ENCODE results near the gene GLYATL1B. TPM values are rescaled to one million over a fixed set of nuclear protein-coding genes. Genes with fewer than 3 reads are reported as not detected.
"Not testable (repeated sequence)": the region's sequence is repeated elsewhere in the genome, so short reads cannot be mapped to it uniquely, and the experiment has no call there.

Gene GLYATL1B
- 0.57 TPM for polyA plus RNA-seq (2013)

GRCh38 chr11:59086007-59086406 is at the start of gene GLYATL1B:
Gene GLYATL1B, plus strand, starts transcription at chr11:59086307. Its CDS starts 0 bp downstream, at chr11:59086307.
- H3K27ac ChIP-seq (ENCODE audit: insufficient read depth in 1 of 2, low read depth in 1 of 2, low read length in 2 of 2, poor library complexity in 1 of 2, severe bottlenecking in 2 of 2); H3K9me3 ChIP-seq (ENCODE audit: control extremely low read depth in 1 of 5, control insufficient read depth in 4 of 5, insufficient read depth in 2 of 5, low read depth in 1 of 5, low read length in 4 of 5); DNase-seq; H3K27me3 ChIP-seq (replicated peaks in 2 of 5; ENCODE audit: control insufficient read depth in 4 of 5, insufficient read depth in 5 of 5, low read length in 4 of 5); H3K4me1 ChIP-seq (ENCODE audit: control extremely low read depth in 1 of 4, control insufficient read depth in 4 of 4, insufficient read depth in 4 of 4, low read length in 3 of 4); POLR2A ChIA-PET; H3K4me3 ChIP-seq (ENCODE audit: control insufficient read depth in 1 of 7, extremely low read depth in 1 of 7, insufficient read depth in 4 of 7, low read depth in 2 of 7, low read length in 6 of 7); H3K36me3 ChIP-seq (ENCODE audit: control insufficient read depth in 4 of 4, insufficient read depth in 4 of 4, low read length in 3 of 4): not testable (repeated sequence)
- 100% methylated on average over 1 of the region's 5 CpGs for WGBS (ENCODE audit: insufficient coverage)
- CTCF ChIA-PET = interaction anchor here (1.1 kb wide), 1 partner anchor 50 kb away, joined by 4 read pairs; no protein-coding TSS in a partner anchor

- H3K4me1 ChIP-seq (ENCODE audit: control extremely low read depth in 1 of 4, control insufficient read depth in 4 of 4, insufficient read depth in 4 of 4, low read length in 3 of 4); H3K27ac ChIP-seq (ENCODE audit: insufficient read depth in 1 of 2, low read depth in 1 of 2, low read length in 2 of 2, poor library complexity in 1 of 2, severe bottlenecking in 2 of 2); H3K4me3 ChIP-seq (ENCODE audit: control insufficient read depth in 1 of 7, extremely low read depth in 1 of 7, insufficient read depth in 4 of 7, low read depth in 2 of 7, low read length in 6 of 7); POLR2A ChIA-PET; DNase-seq; H3K9me3 ChIP-seq (ENCODE audit: control extremely low read depth in 1 of 5, control insufficient read depth in 4 of 5, insufficient read depth in 2 of 5, low read depth in 1 of 5, low read length in 4 of 5); H3K27me3 ChIP-seq (replicated peaks in 2 of 5; ENCODE audit: control insufficient read depth in 4 of 5, insufficient read depth in 5 of 5, low read length in 4 of 5); H3K36me3 ChIP-seq (ENCODE audit: control insufficient read depth in 4 of 4, insufficient read depth in 4 of 4, low read length in 3 of 4): not testable (repeated sequence)
- CTCF ChIA-PET = interaction anchor here (1.3 kb wide), 1 partner anchor 17 kb away, joined by 3 read pairs; no protein-coding TSS in a partner anchor
- 100% methylated on average over 1 of the region's 2 CpGs for WGBS (ENCODE audit: insufficient coverage)
Measured at GRCh38 chr11:59036542-59036941, 49.6 kb upstream of the GLYATL1B start.

GRCh38 chr11:59037434-59037833 is 48.7 kb upstream of the GLYATL1B start:
- WGBS (ENCODE audit: insufficient coverage) = no CpG with 5 or more reads among the region's 1 CpG
- H3K27ac ChIP-seq (ENCODE audit: insufficient read depth in 1 of 2, low read depth in 1 of 2, low read length in 2 of 2, poor library complexity in 1 of 2, severe bottlenecking in 2 of 2); H3K27me3 ChIP-seq (replicated peaks in 2 of 5; ENCODE audit: control insufficient read depth in 4 of 5, insufficient read depth in 5 of 5, low read length in 4 of 5); H3K36me3 ChIP-seq (ENCODE audit: control insufficient read depth in 4 of 4, insufficient read depth in 4 of 4, low read length in 3 of 4); H3K9me3 ChIP-seq (ENCODE audit: control extremely low read depth in 1 of 5, control insufficient read depth in 4 of 5, insufficient read depth in 2 of 5, low read depth in 1 of 5, low read length in 4 of 5); H3K4me1 ChIP-seq (ENCODE audit: control extremely low read depth in 1 of 4, control insufficient read depth in 4 of 4, insufficient read depth in 4 of 4, low read length in 3 of 4); POLR2A ChIA-PET; H3K4me3 ChIP-seq (ENCODE audit: control insufficient read depth in 1 of 7, extremely low read depth in 1 of 7, insufficient read depth in 4 of 7, low read depth in 2 of 7, low read length in 6 of 7): not testable (repeated sequence)
- DNase-seq = peak in 2 of 3 donors; percentile 10 to 11
- CTCF ChIA-PET = interaction anchor here (1.1 to 1.3 kb wide), 2 partner anchors 9 to 16 kb away, joined by 3 read pairs; no protein-coding TSS in a partner anchor

DNA sequence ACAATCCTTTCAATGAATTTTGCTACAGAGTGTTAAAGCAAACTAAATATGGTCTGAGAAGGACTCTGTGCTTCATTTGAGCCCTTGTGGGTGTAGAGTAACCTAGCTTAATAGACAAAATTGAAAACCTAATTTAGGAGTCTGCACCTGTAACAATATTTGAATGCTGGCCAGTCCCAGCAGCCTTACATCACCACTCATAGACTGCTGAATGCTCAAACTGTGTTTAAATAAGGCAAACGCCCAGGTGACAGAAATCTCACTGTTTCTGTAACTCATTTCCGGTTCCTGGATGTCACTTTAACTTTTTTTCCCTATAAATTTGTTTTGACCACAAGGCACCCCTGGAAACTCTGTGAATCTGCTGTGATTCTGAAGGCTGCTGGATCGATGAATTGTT is 45.5 kb upstream of the GLYATL1B start:
- no peak for DNase-seq
- Histone ChIP-seq H3K4me1 (ENCODE audit: control extremely low read depth in 1 of 4, control insufficient read depth in 4 of 4, insufficient read depth in 4 of 4, low read length in 3 of 4) (peaks cover 0 to 4% (median 1%) of the 10 kb centered on the region in 4 experiments), H3K27me3 (replicated peaks in 2 of 5; ENCODE audit: control insufficient read depth in 4 of 5, insufficient read depth in 5 of 5, low read length in 4 of 5) (no peaks in the 10 kb centered on the region), H3K4me3 (ENCODE audit: control insufficient read depth in 1 of 7, extremely low read depth in 1 of 7, insufficient read depth in 4 of 7, low read depth in 2 of 7, low read length in 6 of 7) (no peak overlapping the region), H3K36me3 (ENCODE audit: control insufficient read depth in 4 of 4, insufficient read depth in 4 of 4, low read length in 3 of 4) (no peaks in the 10 kb centered on the region), H3K27ac (ENCODE audit: insufficient read depth in 1 of 2, low read depth in 1 of 2, low read length in 2 of 2, poor library complexity in 1 of 2, severe bottlenecking in 2 of 2) (no peak overlapping the region), H3K9me3 (ENCODE audit: control extremely low read depth in 1 of 5, control insufficient read depth in 4 of 5, insufficient read depth in 2 of 5, low read depth in 1 of 5, low read length in 4 of 5) (peaks cover 0 to 2% (median 0%) of the 10 kb centered on the region in 5 experiments)
- POLR2A ChIA-PET = no interaction called here
- CTCF ChIA-PET = interaction anchor here (1.1 kb wide), 1 partner anchor 13 kb away, joined by 3 read pairs; no protein-coding TSS in a partner anchor
- 59% methylated on average over 3 of the region's 3 CpGs for WGBS (ENCODE audit: insufficient coverage)

GRCh38 chr11:59051383-59051782 is 34.7 kb upstream of the GLYATL1B start:
- DNase-seq; H3K36me3 ChIP-seq (ENCODE audit: control insufficient read depth in 4 of 4, insufficient read depth in 4 of 4, low read length in 3 of 4); H3K27ac ChIP-seq (ENCODE audit: insufficient read depth in 1 of 2, low read depth in 1 of 2, low read length in 2 of 2, poor library complexity in 1 of 2, severe bottlenecking in 2 of 2); H3K4me1 ChIP-seq (ENCODE audit: control extremely low read depth in 1 of 4, control insufficient read depth in 4 of 4, insufficient read depth in 4 of 4, low read length in 3 of 4); H3K4me3 ChIP-seq (ENCODE audit: control insufficient read depth in 1 of 7, extremely low read depth in 1 of 7, insufficient read depth in 4 of 7, low read depth in 2 of 7, low read length in 6 of 7); H3K27me3 ChIP-seq (replicated peaks in 2 of 5; ENCODE audit: control insufficient read depth in 4 of 5, insufficient read depth in 5 of 5, low read length in 4 of 5); H3K9me3 ChIP-seq (ENCODE audit: control extremely low read depth in 1 of 5, control insufficient read depth in 4 of 5, insufficient read depth in 2 of 5, low read depth in 1 of 5, low read length in 4 of 5); POLR2A ChIA-PET: not testable (repeated sequence)
- WGBS (ENCODE audit: insufficient coverage) = 80% methylated on average over 1 of the region's 1 CpG
- CTCF ChIA-PET = interaction anchor here (2.3 kb wide), 1 partner anchor 107 kb away, joined by 7 read pairs; no protein-coding TSS in a partner anchor

GRCh38 chr11:59052355-59052754 is 33.8 kb upstream of the GLYATL1B start:
- H3K4me1 ChIP-seq (ENCODE audit: control extremely low read depth in 1 of 4, control insufficient read depth in 4 of 4, insufficient read depth in 4 of 4, low read length in 3 of 4); H3K27me3 ChIP-seq (replicated peaks in 2 of 5; ENCODE audit: control insufficient read depth in 4 of 5, insufficient read depth in 5 of 5, low read length in 4 of 5); H3K9me3 ChIP-seq (ENCODE audit: control extremely low read depth in 1 of 5, control insufficient read depth in 4 of 5, insufficient read depth in 2 of 5, low read depth in 1 of 5, low read length in 4 of 5); H3K36me3 ChIP-seq (ENCODE audit: control insufficient read depth in 4 of 4, insufficient read depth in 4 of 4, low read length in 3 of 4); H3K27ac ChIP-seq (ENCODE audit: insufficient read depth in 1 of 2, low read depth in 1 of 2, low read length in 2 of 2, poor library complexity in 1 of 2, severe bottlenecking in 2 of 2); H3K4me3 ChIP-seq (ENCODE audit: control insufficient read depth in 1 of 7, extremely low read depth in 1 of 7, insufficient read depth in 4 of 7, low read depth in 2 of 7, low read length in 6 of 7); DNase-seq: not testable (repeated sequence)
- CTCF ChIA-PET = interaction anchor here (0.7 to 2.3 kb wide), 5 partner anchors 13 to 106 kb away, joined by 3 to 7 read pairs (median 4); no protein-coding TSS in a partner anchor
- WGBS (ENCODE audit: insufficient coverage) = no CpG with 5 or more reads among the region's 2 CpGs
- POLR2A ChIA-PET = interaction anchor here (0.6 kb wide), 1 partner anchor 65 kb away, joined by 7 read pairs; no protein-coding TSS in a partner anchor

- Histone ChIP-seq H3K4me3 (ENCODE audit: control insufficient read depth in 1 of 7, extremely low read depth in 1 of 7, insufficient read depth in 4 of 7, low read depth in 2 of 7, low read length in 6 of 7) (no peak overlapping the region), H3K36me3 (ENCODE audit: control insufficient read depth in 4 of 4, insufficient read depth in 4 of 4, low read length in 3 of 4) (peaks cover 0 to 4% (median 2%) of the 10 kb centered on the region in 4 experiments), H3K4me1 (ENCODE audit: control extremely low read depth in 1 of 4, control insufficient read depth in 4 of 4, insufficient read depth in 4 of 4, low read length in 3 of 4) (peaks cover 0 to 6% (median 2%) of the 10 kb centered on the region in 4 experiments), H3K27ac (ENCODE audit: insufficient read depth in 1 of 2, low read depth in 1 of 2, low read length in 2 of 2, poor library complexity in 1 of 2, severe bottlenecking in 2 of 2) (no peak overlapping the region), H3K9me3 (ENCODE audit: control extremely low read depth in 1 of 5, control insufficient read depth in 4 of 5, insufficient read depth in 2 of 5, low read depth in 1 of 5, low read length in 4 of 5) (no peaks in the 10 kb centered on the region), H3K27me3 (replicated peaks in 2 of 5; ENCODE audit: control insufficient read depth in 4 of 5, insufficient read depth in 5 of 5, low read length in 4 of 5) (no peaks in the 10 kb centered on the region)
- WGBS (ENCODE audit: insufficient coverage) = no CpG with 5 or more reads among the region's 2 CpGs
- ChIA-PET CTCF (interaction anchor here (0.7 to 2.3 kb wide), 11 partner anchors 12 to 125 kb away, joined by 3 to 8 read pairs (median 3); no protein-coding TSS in a partner anchor), POLR2A (no interaction called here)
- peak; percentile 70 to 87 (median 82) for DNase-seq
Measured at GRCh38 chr11:59053387-59053786, 32.7 kb upstream of the GLYATL1B start.

All from common myeloid progenitor, CD34-positive (primary cell).